OCI-LY3 (cell line): Measurements from ENCODE around the gene ADD2.

Experiments used
- H2AFZ ChIP-seq: fragments of 200-600, 300-600 bp; shearing (Covaris generic); 2 replicates; pipeline ENCODE4 v1.6.0; 2014; ENCODE audit warnings: antibody characterized with exemption, low read depth, low read length
- H3K27ac ChIP-seq: fragments of 200-600, 300-600 bp; sonication (generic); 2 replicates; pipeline ENCODE4 v1.5.1; 2014; ENCODE audit warnings: mild to moderate bottlenecking, low read length, moderate library complexity, mixed read lengths
- H3K27me3 ChIP-seq: fragments of 200-600, 300-600 bp; sonication (generic); 2 replicates; pipeline ENCODE4 v1.6.1; 2014; ENCODE audit warnings: low read depth, low read length, mixed read lengths
- H3K36me3 ChIP-seq: fragments of 200-600, 300-600 bp; sonication (generic); replicated peaks from 2 replicates; pipeline ENCODE3; 2014; ENCODE audit warnings: low read depth, low read length, mixed read lengths
- H3K4me1 ChIP-seq: fragments of 300-600, 200-600 bp; sonication (generic); 2 replicates; pipeline ENCODE4 v1.6.1; 2014; ENCODE audit warnings: low read length, mixed read lengths
- H3K4me2 ChIP-seq: fragments of 200-600, 300-600 bp; sonication (generic); 2 replicates; pipeline ENCODE4 v1.6.1; 2014; ENCODE audit warnings: low read length, mixed read lengths
- H3K4me3 ChIP-seq: fragments of 300-600, 200-600 bp; sonication (generic); 2 replicates; pipeline ENCODE4 v1.5.1; 2014; ENCODE audit warnings: antibody characterized with exemption, mild to moderate bottlenecking, low read length, moderate library complexity
- H3K79me2 ChIP-seq: fragments of 300-600, 200-600 bp; shearing (Covaris generic); 2 replicates; pipeline ENCODE4 v1.6.1; 2014; ENCODE audit warnings: mild to moderate bottlenecking, low read length, mixed read lengths
- H3K9ac ChIP-seq: fragments of 300-600, 200-600 bp; shearing (Covaris generic); 2 replicates; pipeline ENCODE4 v1.6.0; 2014; ENCODE audit warnings: mild to moderate bottlenecking, low read length, moderate library complexity
- H3K9me3 ChIP-seq: fragments of 200-600, 300-600 bp; shearing (Covaris generic); 2 replicates; pipeline ENCODE4 v1.6.1; 2014; ENCODE audit warnings: low read length, mixed read lengths; ENCODE audit not compliant: insufficient read depth
- H4K20me1 ChIP-seq: fragments of 200-600, 300-600 bp; sonication (generic); 2 replicates; pipeline ENCODE4 v1.6.1; 2016; ENCODE audit warnings: low read length, mixed read lengths; ENCODE audit not compliant: insufficient read depth
- CTCF ChIP-seq: fragments of 200-600, 300-600 bp; sonication (generic); IDR thresholded peaks from 2 replicates; pipeline ENCODE4 v1.5.1; 2014; ENCODE audit warnings: antibody characterized with exemption, low read length, low read depth
- EZH2phosphoT487 ChIP-seq: fragments of 200-600 bp; shearing (Covaris generic); IDR thresholded peaks from 2 replicates; pipeline ENCODE4 v1.6.1; 2018; ENCODE audit warnings: antibody characterized with exemption, mixed run types, low read depth

ADD2 gene

GRCh38 chr2:70663411-70663810 is 104.6 kb downstream of the ADD2 start:
- no peak for TF ChIP-seq EZH2phosphoT487

GRCh38 chr2:70659551-70659950 is 108.4 kb downstream of the ADD2 start:
- H3K36me3 ChIP-seq, result no peaks in the 10 kb centered on the region
- TF ChIP-seq EZH2phosphoT487, result no peak
- TF ChIP-seq CTCF, result no peak
- H3K4me2 ChIP-seq, result no peak overlapping the region
- no peaks in the 10 kb centered on the region for H4K20me1 ChIP-seq
- peaks cover 6% of the 10 kb centered on the region for H3K4me1 ChIP-seq
- no peaks in the 10 kb centered on the region for H3K9me3 ChIP-seq
- H3K27ac ChIP-seq, result no peak overlapping the region
- no peak overlapping the region for H2AFZ ChIP-seq
- no peak overlapping the region for H3K9ac ChIP-seq
- H3K27me3 ChIP-seq, result peaks cover 11% of the 10 kb centered on the region; the same call in 1 of the 2 replicates
- H3K79me2 ChIP-seq, result no peaks in the 10 kb centered on the region
- H3K4me3 ChIP-seq, result no peak overlapping the region

More at GRCh38 chr2:70663411-70663810, 104.6 kb downstream of the ADD2 start:
- no peaks in the 10 kb centered on the region for H3K79me2 ChIP-seq
- H3K4me3 ChIP-seq, result no peak overlapping the region
- no peaks in the 10 kb centered on the region for H3K9me3 ChIP-seq
- no peak overlapping the region for H2AFZ ChIP-seq
- H3K27ac ChIP-seq, result no peak overlapping the region
- H4K20me1 ChIP-seq, result no peaks in the 10 kb centered on the region
- no peak overlapping the region for H3K9ac ChIP-seq
- H3K36me3 ChIP-seq, result no peaks in the 10 kb centered on the region
- H3K4me1 ChIP-seq, result peaks cover 9% of the 10 kb centered on the region
- H3K4me2 ChIP-seq, result no peak overlapping the region
- H3K27me3 ChIP-seq, result peaks cover 7% of the 10 kb centered on the region; the same call in 1 of the 2 replicates

GRCh38 chr2:70658476-70658875 is 109.5 kb downstream of the ADD2 start:
- H2AFZ ChIP-seq, result no peak overlapping the region
- TF ChIP-seq CTCF (no peak), EZH2phosphoT487 (no peak)
- H3K79me2 ChIP-seq, result no peaks in the 10 kb centered on the region
- no peak overlapping the region for H3K4me3 ChIP-seq
- H3K9ac ChIP-seq, result no peak overlapping the region
- no peak overlapping the region for H3K4me2 ChIP-seq
- H4K20me1 ChIP-seq, result no peaks in the 10 kb centered on the region
- H3K4me1 ChIP-seq, result no peaks in the 10 kb centered on the region
- peaks cover 21% of the 10 kb centered on the region for H3K27me3 ChIP-seq
- H3K36me3 ChIP-seq, result no peaks in the 10 kb centered on the region
- no peaks in the 10 kb centered on the region for H3K9me3 ChIP-seq
- no peak overlapping the region for H3K27ac ChIP-seq

- Histone ChIP-seq H4K20me1 (no peaks in the 10 kb centered on the region), H3K27ac (no peak overlapping the region), H3K9ac (no peak overlapping the region), H3K36me3 (no peaks in the 10 kb centered on the region), H3K4me3 (no peak overlapping the region), H3K4me2 (no peak overlapping the region), H3K79me2 (no peaks in the 10 kb centered on the region), H2AFZ (no peak overlapping the region), H3K4me1 (no peaks in the 10 kb centered on the region), H3K27me3 (peaks cover 30% of the 10 kb centered on the region), H3K9me3 (no peaks in the 10 kb centered on the region)
- TF ChIP-seq EZH2phosphoT487 (no peak), CTCF (no peak)
Observed at GRCh38 chr2:70657246-70657645, 110.8 kb downstream of the ADD2 start.
